BLaER1 treated with 17β-estradiol and CSF1 and Interleukin-3, amounts not matched to agents 10 nM and 100 nM (cell line): Measurements from ENCODE around the gene SLC22A31.

ENCODE experiments used
- H3K27ac ChIP-seq, 11 experiments: shearing (Covaris generic); formaldehyde crosslinking; 2 replicates each; pipeline ENCODE4 v1.8.1; 2022
- H3K27me3 ChIP-seq, 11 experiments: shearing (Covaris generic); formaldehyde crosslinking; 2 replicates each; pipeline ENCODE4 v1.8.1; 2022
- H3K36me3 ChIP-seq, 11 experiments: shearing (Covaris generic); formaldehyde crosslinking; 2 replicates each; pipeline ENCODE4 v1.8.1; 2022
- H3K4me1 ChIP-seq, 10 experiments: shearing (Covaris generic); formaldehyde crosslinking; 2 replicates each; pipeline ENCODE4 v1.8.1; 2022
- H3K4me2 ChIP-seq, 11 experiments: shearing (Covaris generic); formaldehyde crosslinking; 2 replicates each; pipeline ENCODE4 v1.8.1; 2022
- H3K4me3 ChIP-seq, 10 experiments: shearing (Covaris generic); formaldehyde crosslinking; 2 replicates each; pipeline ENCODE4 v1.8.1; 2022
- H3K9ac ChIP-seq, 11 experiments: shearing (Covaris generic); formaldehyde crosslinking; 2 replicates each; pipeline ENCODE4 v1.8.1; 2022
- H3K9me3 ChIP-seq, 11 experiments: shearing (Covaris generic); formaldehyde crosslinking; replicated peaks in 1 of 11; 2 replicates each; pipeline ENCODE4 v1.8.1; 2022
- H4K20me1 ChIP-seq, 11 experiments: shearing (Covaris generic); formaldehyde crosslinking; 2 replicates each; pipeline ENCODE4 v1.8.1; 2022
- Cebpa-rat ChIP-seq, 11 experiments: shearing (Covaris generic); IDR thresholded peaks; 2 replicates each; pipeline ENCODE4 v1.8.1; 2022

Gene SLC22A31

DNA sequence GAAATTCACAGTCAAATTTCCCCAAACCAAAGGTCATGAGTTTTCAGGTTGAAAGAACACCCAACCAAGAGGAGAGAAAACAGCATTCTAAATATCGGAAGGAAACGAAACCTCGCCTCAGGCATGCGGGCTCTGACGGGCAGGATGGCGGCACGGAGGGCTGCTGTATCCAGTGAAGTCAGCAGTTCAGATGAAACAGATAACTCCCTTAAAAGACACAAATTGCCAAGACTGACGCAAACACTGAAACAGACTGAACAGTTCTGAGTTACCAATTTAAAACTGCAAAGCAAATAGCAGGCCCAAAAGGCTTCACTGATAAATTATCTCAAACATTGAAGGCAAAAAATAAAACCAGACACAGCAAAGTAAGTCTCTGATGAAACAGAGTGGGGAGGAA lies 49.4 kb downstream of the SLC22A31 start:
- Histone ChIP-seq H4K20me1 (peaks cover 0 to 30% (median 14%) of the 10 kb centered on the region in 11 experiments; a peak in 13 of 22 replicates), H3K4me3 (no peak overlapping the region), H3K4me2 (no peak overlapping the region), H3K27ac (no peak overlapping the region), H3K9ac (no peak overlapping the region), H3K27me3 (no peaks in the 10 kb centered on the region), H3K36me3 (peaks cover 57 to 67% (median 63%) of the 10 kb centered on the region in 11 experiments), H3K4me1 (peaks cover 33 to 44% (median 39%) of the 10 kb centered on the region in 10 experiments), H3K9me3 (peaks cover 34 to 47% (median 39%) of the 10 kb centered on the region in 11 experiments)
- TF ChIP-seq Cebpa-rat (IDR thresholded peaks at IDR 0.05) = no peak

DNA sequence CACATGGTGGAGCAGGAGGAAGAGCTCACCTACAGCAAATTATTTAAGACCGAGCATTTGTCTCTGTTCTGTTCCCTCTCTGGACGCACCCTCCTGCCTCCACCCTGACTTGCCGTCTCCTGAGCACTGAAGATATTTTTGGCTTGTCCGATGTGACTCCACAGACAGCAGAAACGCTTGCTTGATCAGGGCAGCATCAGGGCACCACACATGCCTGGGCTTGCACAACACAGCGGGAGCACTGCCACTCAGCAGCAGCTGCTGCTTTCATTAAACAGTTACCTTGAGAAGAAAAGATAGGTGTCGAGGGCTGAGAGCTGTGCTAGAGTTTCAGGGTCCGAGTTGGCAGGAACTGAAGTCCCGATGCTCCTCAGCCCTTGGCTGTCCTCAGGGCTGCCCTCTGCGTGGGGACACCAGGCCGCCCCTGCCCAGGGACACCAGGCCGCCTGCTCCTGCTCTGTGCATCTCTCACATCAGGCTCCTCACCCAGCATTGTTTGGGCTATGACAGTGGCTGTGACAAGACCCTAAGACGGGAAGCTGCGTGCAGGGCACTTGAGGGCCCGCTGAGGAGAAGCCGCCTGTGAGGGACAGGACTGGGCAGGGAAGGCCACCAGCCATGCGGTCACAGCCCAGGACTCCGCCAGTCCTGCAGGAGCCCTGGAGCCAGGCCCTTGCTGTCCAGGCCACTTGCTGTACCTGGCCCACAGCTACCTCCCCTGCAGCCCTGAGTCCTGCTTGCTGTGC lies 50.1 kb downstream of the SLC22A31 start:
- no peak overlapping the region for H3K4me2 ChIP-seq
- peaks cover 65 to 75% (median 71%) of the 10 kb centered on the region in 11 experiments for H3K36me3 ChIP-seq
- no peak overlapping the region for H3K9ac ChIP-seq
- TF ChIP-seq Cebpa-rat (IDR thresholded peaks at IDR 0.05) = no peak
- H3K4me3 ChIP-seq = no peak overlapping the region; a peak in 1 of 20 replicates
- H3K9me3 ChIP-seq = peaks cover 34 to 54% (median 42%) of the 10 kb centered on the region in 11 experiments
- peaks cover 0 to 25% (median 14%) of the 10 kb centered on the region in 11 experiments; a peak in 13 of 22 replicates for H4K20me1 ChIP-seq
- H3K27me3 ChIP-seq = no peaks in the 10 kb centered on the region
- H3K4me1 ChIP-seq = peaks cover 25 to 37% (median 32%) of the 10 kb centered on the region in 10 experiments
- no peak overlapping the region for H3K27ac ChIP-seq

DNA sequence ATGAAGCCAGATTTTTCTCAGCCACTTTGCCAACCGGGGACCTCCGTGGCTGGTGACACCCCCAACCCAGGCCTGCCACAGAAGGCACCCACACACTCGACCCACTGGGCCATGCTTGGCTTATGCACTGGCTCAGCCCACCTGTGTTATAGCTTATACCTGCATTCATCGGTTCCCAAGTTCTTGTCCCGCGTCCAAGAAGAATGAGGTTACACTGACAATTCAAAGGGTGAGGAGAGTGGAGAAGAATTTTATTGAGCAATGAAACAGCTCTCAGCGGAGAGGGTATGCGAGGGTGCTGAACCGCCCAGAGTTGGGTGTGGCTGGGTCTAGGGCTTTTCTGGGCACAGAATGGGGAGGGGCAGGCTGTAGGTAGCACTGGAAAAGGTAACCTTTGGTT lies 51.0 kb downstream of the SLC22A31 start:
- Histone ChIP-seq H3K27me3 (no peaks in the 10 kb centered on the region), H3K36me3 (peaks cover 67 to 83% (median 79%) of the 10 kb centered on the region in 11 experiments), H4K20me1 (peaks cover 3 to 16% (median 7%) of the 10 kb centered on the region in 11 experiments; a peak in 12 of 22 replicates), H3K4me1 (peaks cover 17 to 28% (median 23%) of the 10 kb centered on the region in 10 experiments), H3K9ac (no peak overlapping the region), H3K4me3 (peak overlapping the region in 6 of 10 experiments; percentile 3 to 25 (median 12); a peak in 5 of 20 replicates), H3K4me2 (no peak overlapping the region), H3K27ac (no peak overlapping the region), H3K9me3 (peaks cover 34 to 58% (median 42%) of the 10 kb centered on the region in 11 experiments)
- no peak for TF ChIP-seq Cebpa-rat (IDR thresholded peaks at IDR 0.05)

DNA sequence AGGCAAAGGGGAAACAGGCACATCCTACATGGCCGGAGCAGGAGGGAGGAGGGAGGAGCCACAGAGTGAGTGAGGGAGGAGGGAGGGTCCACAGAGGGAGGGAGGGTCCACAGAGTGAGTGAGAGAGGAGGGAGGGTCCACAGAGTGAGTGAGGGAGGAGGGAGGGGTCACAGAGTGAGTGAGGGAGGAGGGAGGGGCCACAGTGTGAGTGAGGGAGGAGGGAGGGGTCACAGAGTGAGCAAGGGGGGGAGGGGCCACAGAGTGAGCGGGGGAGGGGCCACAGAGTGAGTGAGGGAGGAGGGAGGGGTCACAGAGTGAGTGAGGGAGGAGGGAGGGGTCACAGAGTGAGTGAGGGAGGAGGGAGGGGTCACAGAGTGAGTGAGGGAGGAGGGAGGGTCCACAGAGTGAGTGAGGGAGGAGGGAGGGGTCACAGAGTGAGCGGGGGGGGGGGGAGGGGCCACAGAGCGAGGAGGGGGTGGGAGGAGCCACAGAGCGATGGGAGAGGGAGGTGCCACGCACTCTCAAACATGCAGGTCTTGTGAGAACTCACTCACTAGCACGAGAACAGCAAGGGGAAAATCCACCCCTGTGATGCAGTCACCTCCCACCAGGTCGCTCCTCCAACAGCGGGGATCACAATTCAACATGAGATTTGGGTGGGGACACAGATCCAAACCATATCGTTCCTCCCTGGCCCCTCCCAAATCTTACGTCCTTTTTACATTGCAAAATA lies 53.1 kb downstream of the SLC22A31 start:
- Histone ChIP-seq H3K27ac (no peak overlapping the region), H3K4me3 (no peak overlapping the region), H3K9me3 (peaks cover 34 to 58% (median 42%) of the 10 kb centered on the region in 11 experiments), H3K9ac (no peak overlapping the region), H3K4me2 (no peak overlapping the region), H3K36me3 (peaks cover 68 to 95% (median 93%) of the 10 kb centered on the region in 11 experiments), H4K20me1 (peaks cover 0 to 12% (median 4%) of the 10 kb centered on the region in 11 experiments; a peak in 8 of 22 replicates), H3K4me1 (peaks cover 0 to 9% (median 4%) of the 10 kb centered on the region in 10 experiments; a peak in 9 of 20 replicates), H3K27me3 (no peaks in the 10 kb centered on the region)
- no peak for TF ChIP-seq Cebpa-rat (IDR thresholded peaks at IDR 0.05)

DNA sequence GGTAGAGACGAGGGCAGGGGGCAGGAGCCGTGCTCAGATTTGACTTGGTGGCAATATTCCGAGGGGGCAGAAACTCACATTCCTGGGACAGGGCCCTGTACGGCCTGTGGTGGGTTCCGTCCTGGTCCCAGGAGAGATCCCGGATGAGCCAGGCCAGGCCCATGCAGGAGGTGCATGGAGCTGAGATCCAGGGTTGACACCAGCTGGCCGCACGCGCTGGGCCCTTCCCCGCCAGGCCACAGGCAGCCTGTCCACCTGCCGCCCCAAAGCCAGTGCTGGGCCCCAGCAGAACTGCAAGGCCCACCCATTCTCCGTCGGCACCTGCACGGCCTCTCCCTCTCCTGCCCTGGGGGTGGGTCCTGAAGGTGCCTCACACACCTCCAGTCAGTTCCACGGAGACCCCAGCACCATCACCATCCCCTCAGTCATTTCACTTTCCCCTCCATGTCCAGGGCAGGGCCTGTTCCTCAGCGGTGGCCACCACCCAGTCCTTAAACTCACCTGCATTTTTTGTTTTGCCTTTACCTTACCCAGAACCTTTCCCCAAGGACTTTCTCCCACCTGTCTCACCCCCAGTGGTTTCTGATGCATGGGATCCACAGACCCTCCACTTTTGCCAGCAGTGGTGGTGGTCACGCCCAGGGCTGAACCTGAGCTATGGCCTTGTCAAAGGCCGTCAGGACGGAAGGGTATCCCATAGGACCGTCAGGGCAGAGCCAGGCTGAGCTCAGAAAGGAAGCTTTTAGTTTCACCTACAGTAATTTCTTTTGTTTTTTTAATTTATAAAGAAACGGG lies 53.9 kb downstream of the SLC22A31 start:
- Histone ChIP-seq H3K9ac (no peak overlapping the region), H3K9me3 (peaks cover 34 to 58% (median 42%) of the 10 kb centered on the region in 11 experiments), H3K36me3 (peaks cover 64 to 96% (median 93%) of the 10 kb centered on the region in 11 experiments), H3K27ac (no peak overlapping the region), H3K4me1 (peaks cover 0 to 8% (median 2%) of the 10 kb centered on the region in 10 experiments; a peak in 6 of 20 replicates), H3K27me3 (no peaks in the 10 kb centered on the region), H3K4me2 (no peak overlapping the region), H4K20me1 (peaks cover 0 to 20% (median 5%) of the 10 kb centered on the region in 11 experiments; a peak in 8 of 22 replicates), H3K4me3 (0 out of 20 replicates have a peak overlapping the region, but pooled peaks of 1 of the 10 experiments have one; percentile 11)
- TF ChIP-seq Cebpa-rat (IDR thresholded peaks at IDR 0.05) = no peak
